Left renal cortex interstitium (tissue), 4 donors: Measurements from ENCODE around the gene GALNT12. TPM values are rescaled to one million over a fixed set of nuclear protein-coding genes. Genes with fewer than 3 reads are reported as not detected.

Experiments used
- DNase-seq, 4 donors: peaks; one replicate each; pipeline ENCODE4 v3.0.0-alpha.2; 2013; ENCODE audit warnings: low read depth in 4 of 4, low spot score in 2 of 4, missing footprints in 1 of 4
- polyA plus RNA-seq, 4 donors: library from polyadenylated mRNA; unstranded; fragments of 120-200 nt; gene quantifications; one replicate each; pipeline ENCODE4 v1.2.1, GENCODE V29; 2013; ENCODE audit not compliant: insufficient read length in 4 of 4

Gene GALNT12
- 10 to 100 TPM in 1 of 4 donors, 1 to 10 TPM in 3; 7.7 to 11.2 (median 8.9) TPM for polyA plus RNA-seq

GRCh38 chr9:98807070-98807813 is at the start of gene GALNT12:
Gene GALNT12 (plus strand): TSS chr9:98807670. CDS start chr9:98807699, 29 bp downstream.
- no peak for DNase-seq

- no peak for DNase-seq
These were observed 47.2 kb upstream of the GALNT12 start for GRCh38 chr9:98760231-98760630.

GRCh38 chr9:98763986-98764745 is 43.3 kb upstream of the GALNT12 start:
- no peak for DNase-seq

GRCh38 chr9:98765256-98765655 is 42.2 kb upstream of the GALNT12 start:
- no peak for DNase-seq

GRCh38 chr9:98766586-98766985 is 40.9 kb upstream of the GALNT12 start:
- DNase-seq, result no peak

GRCh38 chr9:98767196-98767595 is 40.3 kb upstream of the GALNT12 start:
- no peak for DNase-seq

GRCh38 chr9:98767915-98768314 is 39.6 kb upstream of the GALNT12 start:
- DNase-seq, result no peak

- DNase-seq, result no peak
These were observed 39.1 kb upstream of the GALNT12 start for GRCh38 chr9:98768344-98768743.

- no peak for DNase-seq
These were observed 36.8 kb upstream of the GALNT12 start for GRCh38 chr9:98770717-98771116.

- DNase-seq, result no peak
These were observed 36.1 kb upstream of the GALNT12 start for GRCh38 chr9:98771209-98771874.

- DNase-seq, result no peak
These were observed 34.9 kb upstream of the GALNT12 start for GRCh38 chr9:98772364-98773155.

- DNase-seq, result no peak
These were observed 33.7 kb upstream of the GALNT12 start for GRCh38 chr9:98773721-98774120.

GRCh38 chr9:98774746-98775145 is 32.7 kb upstream of the GALNT12 start:
- DNase-seq, result no peak

- peak in 1 of 4 donors; percentile 47 for DNase-seq
These were observed 31.5 kb upstream of the GALNT12 start for GRCh38 chr9:98775831-98776441.

- no peak for DNase-seq
These were observed 29.9 kb upstream of the GALNT12 start for GRCh38 chr9:98777618-98778017.

- no peak for DNase-seq
These were observed 29.2 kb upstream of the GALNT12 start for GRCh38 chr9:98778251-98778650.

- DNase-seq, result no peak
These were observed 28.5 kb upstream of the GALNT12 start for GRCh38 chr9:98778711-98779530.

GRCh38 chr9:98780059-98780749 is 27.3 kb upstream of the GALNT12 start:
- DNase-seq, result no peak
